ENCODE data around the gene NDUFB8. TPM values are rescaled to one million over a fixed set of nuclear protein-coding genes. Genes with fewer than 3 reads are reported as not detected.

Gene NDUFB8
- total and polyA plus RNA-seq, 10 of the 15 experiments (the other 5 are each of a cell fraction or from before 2014, with no cell fraction given) = 180 to 572 (median 382) TPM

DNA sequence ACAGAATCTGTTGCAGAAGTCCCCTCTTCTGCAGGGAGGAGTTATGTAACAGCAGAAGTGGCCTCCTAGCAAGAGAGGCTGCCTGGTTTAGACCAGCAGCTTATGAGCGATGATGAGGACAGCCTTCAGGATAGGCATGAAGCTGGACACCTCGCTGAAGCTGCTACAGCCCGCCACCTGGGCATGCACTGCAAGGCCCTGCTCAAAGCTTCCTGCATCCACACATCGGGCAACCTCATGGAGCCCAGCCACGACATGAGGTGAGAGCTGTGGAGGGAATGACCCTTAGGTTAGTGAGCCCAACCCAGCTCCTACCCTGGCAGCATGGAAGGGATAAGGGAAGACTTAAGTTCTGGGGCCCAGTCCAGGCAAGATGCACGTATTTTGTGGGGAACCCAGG is 42.1 kb downstream of the NDUFB8 start (continued):
- TF ChIP-seq ZBTB33 (IDR thresholded peaks at IDR 0.05) (no peak), POU2F2 (IDR thresholded peaks at IDR 0.05; ENCODE audit: borderline replicate concordance, low read depth, low read length) (no peak), DPF2 (IDR thresholded peaks at IDR 0.05) (no peak), SREBF2 (IDR thresholded peaks at IDR 0.05; ENCODE audit: low read length) (no peak), TBL1XR1 (IDR thresholded peaks at IDR 0.05; ENCODE audit: low read depth, low read length) (no peak)

DNA sequence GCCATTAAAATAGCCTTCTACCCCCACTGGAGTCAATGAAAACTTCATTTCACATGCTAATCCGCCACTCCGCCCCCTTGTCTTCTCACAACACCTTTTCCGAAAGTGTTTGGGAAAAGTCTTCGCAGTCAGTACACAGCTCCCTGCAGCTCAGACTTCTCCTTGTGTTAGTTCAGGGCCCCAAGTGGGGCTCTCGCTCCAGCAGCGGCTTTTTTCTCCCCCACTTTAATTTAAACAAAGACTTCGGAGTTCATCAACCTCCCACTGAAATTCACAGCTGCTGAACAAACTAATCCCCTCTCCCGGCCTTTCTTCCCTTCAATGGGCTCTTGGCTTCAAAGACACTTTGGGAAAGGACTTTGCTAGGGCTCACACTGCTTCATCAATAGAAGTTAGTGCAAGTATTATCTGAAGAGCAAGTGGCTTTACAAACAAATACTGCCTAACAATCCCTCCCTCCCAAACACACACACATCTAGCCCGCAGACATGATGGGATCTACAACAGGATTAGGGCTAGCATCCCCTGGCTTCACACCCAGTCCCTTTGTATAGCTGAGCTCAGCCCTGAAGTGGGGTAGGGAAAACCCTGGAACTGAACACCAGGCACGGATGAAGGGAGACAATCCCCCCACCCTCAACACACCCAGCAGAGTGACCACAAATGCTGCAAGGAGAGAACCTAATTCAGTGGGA is 43.7 kb downstream of the NDUFB8 start:
- no peaks in the 10 kb centered on the region for H3K79me2 ChIP-seq (ENCODE audit: control insufficient read depth, insufficient read depth, low read length)
- CTCF ChIA-PET = interaction anchor here (0.7 to 1.3 kb wide), 2 partner anchors 10 to 32 kb away, joined by 3 to 4 read pairs; no protein-coding TSS in a partner anchor
- no peak for DNase-seq (ENCODE audit: low read depth, low spot score)
- no peak overlapping the region for H3K4me3 ChIP-seq
- peaks cover 0 to 6% of the 10 kb centered on the region in 2 experiments; a peak in 1 of 4 replicates for H3K27me3 ChIP-seq (replicated peaks in 1 of 2; ENCODE audit: control insufficient read depth in 2 of 2, insufficient read depth in 2 of 2, low read length in 1 of 2)
- peaks cover 5 to 14% of the 10 kb centered on the region in 2 experiments; a peak in 3 of 4 replicates for H3K36me3 ChIP-seq (ENCODE audit: control insufficient read depth in 2 of 2, insufficient read depth in 2 of 2, low read length in 1 of 2)
- no peak for FAIRE-seq
- RAD21 ChIA-PET (ENCODE audit: unreplicated experiment) = no interaction called here
- H3K9ac ChIP-seq (ENCODE audit: control insufficient read depth, insufficient read depth, low read length) = no peak overlapping the region
- no peak for ATAC-seq
- SMC1A ChIA-PET (ENCODE audit: uncharacterized antibody, unreplicated experiment) = interaction anchor here (1.0 kb wide), 1 partner anchor 119 kb away, joined by 3 read pairs; no protein-coding TSS in a partner anchor
- WGBS (ENCODE audit: insufficient coverage, insufficient replicate concordance, low lambda C conversion rate, missing lambda C conversion rate) = 95% methylated on average over 10 of the region's 10 CpGs
- TF ChIP-seq GABPA (IDR thresholded peaks at IDR 0.05; ENCODE audit: low read depth) (no peak), PAX8 (IDR thresholded peaks at IDR 0.05) (no peak), MAX (IDR thresholded peaks at IDR 0.05; ENCODE audit: low read depth, low read length) (no peak), GATAD2B (conservative IDR thresholded peaks at IDR 0.05; ENCODE audit: low read depth) (no peak), ZNF217 (IDR thresholded peaks at IDR 0.05) (no peak), ZNF207 (IDR thresholded peaks at IDR 0.05; ENCODE audit: borderline replicate concordance) (no peak), RBBP5 (conservative IDR thresholded peaks at IDR 0.05) (no peak), BACH1 (IDR thresholded peaks at IDR 0.05; ENCODE audit: borderline replicate concordance) (no peak), ZNF274 (IDR thresholded peaks at IDR 0.05; ENCODE audit: insufficient read depth, insufficient read length) (no peak), IKZF1 (conservative IDR thresholded peaks at IDR 0.05) (no peak), CBX5 (IDR thresholded peaks at IDR 0.05; ENCODE audit: low read depth) (no peak), MXI1 (IDR thresholded peaks at IDR 0.05; ENCODE audit: low read depth, low read length) (no peak), SMC3 (IDR thresholded peaks at IDR 0.05; ENCODE audit: borderline replicate concordance, low read length) (no peak)
- TF ChIP-seq, protein P1, sequence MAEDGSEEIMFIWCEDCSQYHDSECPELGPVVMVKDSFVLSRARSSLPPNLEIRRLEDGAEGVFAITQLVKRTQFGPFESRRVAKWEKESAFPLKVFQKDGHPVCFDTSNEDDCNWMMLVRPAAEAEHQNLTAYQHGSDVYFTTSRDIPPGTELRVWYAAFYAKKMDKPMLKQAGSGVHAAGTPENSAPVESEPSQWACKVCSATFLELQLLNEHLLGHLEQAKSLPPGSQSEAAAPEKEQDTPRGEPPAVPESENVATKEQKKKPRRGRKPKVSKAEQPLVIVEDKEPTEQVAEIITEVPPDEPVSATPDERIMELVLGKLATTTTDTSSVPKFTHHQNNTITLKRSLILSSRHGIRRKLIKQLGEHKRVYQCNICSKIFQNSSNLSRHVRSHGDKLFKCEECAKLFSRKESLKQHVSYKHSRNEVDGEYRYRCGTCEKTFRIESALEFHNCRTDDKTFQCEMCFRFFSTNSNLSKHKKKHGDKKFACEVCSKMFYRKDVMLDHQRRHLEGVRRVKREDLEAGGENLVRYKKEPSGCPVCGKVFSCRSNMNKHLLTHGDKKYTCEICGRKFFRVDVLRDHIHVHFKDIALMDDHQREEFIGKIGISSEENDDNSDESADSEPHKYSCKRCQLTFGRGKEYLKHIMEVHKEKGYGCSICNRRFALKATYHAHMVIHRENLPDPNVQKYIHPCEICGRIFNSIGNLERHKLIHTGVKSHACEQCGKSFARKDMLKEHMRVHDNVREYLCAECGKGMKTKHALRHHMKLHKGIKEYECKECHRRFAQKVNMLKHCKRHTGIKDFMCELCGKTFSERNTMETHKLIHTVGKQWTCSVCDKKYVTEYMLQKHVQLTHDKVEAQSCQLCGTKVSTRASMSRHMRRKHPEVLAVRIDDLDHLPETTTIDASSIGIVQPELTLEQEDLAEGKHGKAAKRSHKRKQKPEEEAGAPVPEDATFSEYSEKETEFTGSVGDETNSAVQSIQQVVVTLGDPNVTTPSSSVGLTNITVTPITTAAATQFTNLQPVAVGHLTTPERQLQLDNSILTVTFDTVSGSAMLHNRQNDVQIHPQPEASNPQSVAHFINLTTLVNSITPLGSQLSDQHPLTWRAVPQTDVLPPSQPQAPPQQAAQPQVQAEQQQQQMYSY (CRISPR knock-in tag; IDR thresholded peaks at IDR 0.05) = no peak
- no TSS peak for BruUV-seq (replicated peaks)
- peaks cover 5% of the 10 kb centered on the region for H3K4me1 ChIP-seq (ENCODE audit: control insufficient read depth, insufficient read depth, low read length)
- POLR2A ChIA-PET = no interaction called here
- no peak overlapping the region for H3K27ac ChIP-seq (ENCODE audit: control insufficient read depth, insufficient read depth)
- intact Hi-C loops (cut with micrococcal nuclease; ENCODE audit: unreplicated experiment) (no loop called here), in situ Hi-C loops (cut with MboI) (no loop called here)
- H2AFZ ChIP-seq (ENCODE audit: control insufficient read depth, low read depth, low read length) = no peak overlapping the region
- H3K4me2 ChIP-seq (ENCODE audit: control insufficient read depth, insufficient read depth) = no peak overlapping the region
- H3K9me3 ChIP-seq (replicated peaks; ENCODE audit: control insufficient read depth, insufficient read depth, low read length) = no peaks in the 10 kb centered on the region
- H4K20me1 ChIP-seq (ENCODE audit: control insufficient read depth, insufficient read depth) = peaks cover under 1% of the 10 kb centered on the region; the same call in 1 of the 2 replicates

Data from GM12878 (cell line).